ENCODE results near the gene HBM.
"Not testable (repeated sequence)": the region's sequence is repeated elsewhere in the genome, so short reads cannot be mapped to it uniquely, and the experiment has no call there.

The HBM gene

GRCh38 chr16:155031-155398, 10.8 kb upstream of the HBM start:
- H3K4me3 ChIP-seq (ENCODE audit: insufficient read depth, low read length, poor library complexity, severe bottlenecking): no peak overlapping the region
- no peak overlapping the region for H3K4me2 ChIP-seq (ENCODE audit: low read depth, low read length, poor library complexity, severe bottlenecking)
- H3K9me2 ChIP-seq (replicated peaks; ENCODE audit: insufficient read depth, low read length): no peaks in the 10 kb centered on the region
- no peak overlapping the region for H3K27ac ChIP-seq (ENCODE audit: low read depth, low read length)
- H3K9me3 ChIP-seq (ENCODE audit: insufficient read depth, low read length): no peaks in the 10 kb centered on the region
- H3F3A ChIP-seq (ENCODE audit: insufficient read depth): 0 out of 2 replicates have a peak, but pooled peaks cover 5% of the 10 kb centered on the region
- no peak overlapping the region for H3K9ac ChIP-seq (ENCODE audit: low read length)
- no peaks in the 10 kb centered on the region for H3K27me3 ChIP-seq (ENCODE audit: low read length)
- no peaks in the 10 kb centered on the region for H4K20me1 ChIP-seq (ENCODE audit: low read depth, low read length)
- no peak overlapping the region for H2AFZ ChIP-seq (ENCODE audit: low read depth, low read length, severe bottlenecking)
- H3K36me3 ChIP-seq (ENCODE audit: low read length): no peaks in the 10 kb centered on the region
- H3K79me2 ChIP-seq (ENCODE audit: insufficient read depth, low read length): no peaks in the 10 kb centered on the region
- TF ChIP-seq CTCF (IDR thresholded peaks at IDR 0.05; ENCODE audit: insufficient read depth, low read length, poor library complexity, severe bottlenecking): no peak
- TF ChIP-seq EZH2phosphoT487 (conservative IDR thresholded peaks at IDR 0.05; ENCODE audit: low read length): no peak

- Histone ChIP-seq H2AFZ (ENCODE audit: low read depth, low read length, severe bottlenecking) (no peak overlapping the region), H3K27me3 (ENCODE audit: low read length) (no peaks in the 10 kb centered on the region), H3K79me2 (ENCODE audit: insufficient read depth, low read length) (no peaks in the 10 kb centered on the region)
These were observed 6.5 kb upstream of the HBM start for GRCh38 chr16:159136-159849.

GRCh38 chr16:160242-160641, 5.5 kb upstream of the HBM start:
- not testable (repeated sequence) for H3K27me3 ChIP-seq (ENCODE audit: low read length)

More at GRCh38 chr16:159136-159849, 6.5 kb upstream of the HBM start:
- no peak overlapping the region for H3K27ac ChIP-seq (ENCODE audit: low read depth, low read length)
- no peaks in the 10 kb centered on the region for H3K9me3 ChIP-seq (ENCODE audit: insufficient read depth, low read length)
- no peaks in the 10 kb centered on the region for H3K9me2 ChIP-seq (replicated peaks; ENCODE audit: insufficient read depth, low read length)
- H3K4me3 ChIP-seq (ENCODE audit: insufficient read depth, low read length, poor library complexity, severe bottlenecking): no peak overlapping the region
- H3K9ac ChIP-seq (ENCODE audit: low read length): no peak overlapping the region
- TF ChIP-seq CTCF (IDR thresholded peaks at IDR 0.05; ENCODE audit: insufficient read depth, low read length, poor library complexity, severe bottlenecking): no peak
- no peak for TF ChIP-seq EZH2phosphoT487 (conservative IDR thresholded peaks at IDR 0.05; ENCODE audit: low read length)
- no peak overlapping the region for H3K4me2 ChIP-seq (ENCODE audit: low read depth, low read length, poor library complexity, severe bottlenecking)
- no peaks in the 10 kb centered on the region for H3F3A ChIP-seq (ENCODE audit: insufficient read depth)
- no peaks in the 10 kb centered on the region for H3K36me3 ChIP-seq (ENCODE audit: low read length)
- H4K20me1 ChIP-seq (ENCODE audit: low read depth, low read length): no peaks in the 10 kb centered on the region

GRCh38 chr16:160691-161190, 5.0 kb upstream of the HBM start:
- no peaks in the 10 kb centered on the region for H3F3A ChIP-seq (ENCODE audit: insufficient read depth)
- H3K4me2 ChIP-seq (ENCODE audit: low read depth, low read length, poor library complexity, severe bottlenecking): no peak overlapping the region
- H3K79me2 ChIP-seq (ENCODE audit: insufficient read depth, low read length): no peaks in the 10 kb centered on the region
- no peaks in the 10 kb centered on the region for H3K36me3 ChIP-seq (ENCODE audit: low read length)
- H3K27ac ChIP-seq (ENCODE audit: low read depth, low read length): no peak overlapping the region
- no peak for TF ChIP-seq CTCF (IDR thresholded peaks at IDR 0.05; ENCODE audit: insufficient read depth, low read length, poor library complexity, severe bottlenecking)
- no peak for TF ChIP-seq EZH2phosphoT487 (conservative IDR thresholded peaks at IDR 0.05; ENCODE audit: low read length)
- H4K20me1 ChIP-seq (ENCODE audit: low read depth, low read length): no peaks in the 10 kb centered on the region
- H3K9me3 ChIP-seq (ENCODE audit: insufficient read depth, low read length): no peaks in the 10 kb centered on the region
- no peak overlapping the region for H2AFZ ChIP-seq (ENCODE audit: low read depth, low read length, severe bottlenecking)
- no peaks in the 10 kb centered on the region for H3K9me2 ChIP-seq (replicated peaks; ENCODE audit: insufficient read depth, low read length)
- H3K4me3 ChIP-seq (ENCODE audit: insufficient read depth, low read length, poor library complexity, severe bottlenecking): no peak overlapping the region
- H3K9ac ChIP-seq (ENCODE audit: low read length): no peak overlapping the region
- no peaks in the 10 kb centered on the region for H3K27me3 ChIP-seq (ENCODE audit: low read length)

More at GRCh38 chr16:160242-160641, 5.5 kb upstream of the HBM start:
- H2AFZ ChIP-seq (ENCODE audit: low read depth, low read length, severe bottlenecking); H3K79me2 ChIP-seq (ENCODE audit: insufficient read depth, low read length); H3K4me2 ChIP-seq (ENCODE audit: low read depth, low read length, poor library complexity, severe bottlenecking); H4K20me1 ChIP-seq (ENCODE audit: low read depth, low read length); H3K9ac ChIP-seq (ENCODE audit: low read length); H3K9me2 ChIP-seq (replicated peaks; ENCODE audit: insufficient read depth, low read length); H3F3A ChIP-seq (ENCODE audit: insufficient read depth); H3K36me3 ChIP-seq (ENCODE audit: low read length); H3K27ac ChIP-seq (ENCODE audit: low read depth, low read length); H3K4me3 ChIP-seq (ENCODE audit: insufficient read depth, low read length, poor library complexity, severe bottlenecking); H3K9me3 ChIP-seq (ENCODE audit: insufficient read depth, low read length): not testable (repeated sequence)
